K562 (cell line): Measurements from ENCODE around the gene KNOP1. TPM values are rescaled to one million over a fixed set of nuclear protein-coding genes. Genes with fewer than 3 reads are reported as not detected.

Source experiments
- ARID1B ChIP-seq: fragments of 450-650 bp; IDR thresholded peaks from 2 replicates; pipeline ENCODE4 v1.6.1; 2016; ENCODE audit warnings: antibody characterized with exemption, mild to moderate bottlenecking, inconsistent platforms
- ATF7 ChIP-seq: fragments of 450-650 bp; IDR thresholded peaks from 2 replicates; pipeline ENCODE4 v1.7.1; 2014; ENCODE audit warnings: mild to moderate bottlenecking, moderate library complexity
- BMI1 ChIP-seq: fragments of 150-350 bp; IDR thresholded peaks from 2 replicates; pipeline ENCODE4 v1.6.1; 2014; ENCODE audit warnings: low read length
- CREBBP ChIP-seq: IDR thresholded peaks from one replicate; pipeline ENCODE4 v1.6.1; 2012; ENCODE audit warnings: low read depth, mild to moderate bottlenecking, control low read depth, inconsistent platforms, low read length
- CREM ChIP-seq: IDR thresholded peaks from 2 replicates; pipeline ENCODE4 v1.6.1; 2014; ENCODE audit warnings: antibody characterized with exemption, low read depth
- E2F3 ChIP-seq: fragments of 250-450 bp; sonication (Bioruptor Pico); IDR thresholded peaks from 2 replicates; pipeline ENCODE4 v1.4.0; 2020; ENCODE audit warnings: mild to moderate bottlenecking
- ESRRB ChIP-seq: fragments of 250-450 bp; sonication (Bioruptor Pico); IDR thresholded peaks from 2 replicates; pipeline ENCODE4 v1.5.0; 2020; ENCODE audit warnings: mild to moderate bottlenecking, moderate library complexity, borderline replicate concordance
- GMEB1 ChIP-seq: fragments of 250-450 bp; sonication (Bioruptor Pico); IDR thresholded peaks from 2 replicates; pipeline ENCODE4 v1.4.0; 2020; ENCODE audit warnings: mild to moderate bottlenecking
- GTF2A2 ChIP-seq: IDR thresholded peaks from 2 replicates; pipeline ENCODE4 v1.6.1; 2016; ENCODE audit warnings: mild to moderate bottlenecking, missing genetic modification characterization, missing compliant biosample characterization
- NR2C1 ChIP-seq, 2 experiments: fragments of 450-650 bp; IDR thresholded peaks; 2 replicates each; pipeline ENCODE4 v1.6.1; 2017; ENCODE audit warnings: mild to moderate bottlenecking in 2 of 2, antibody characterized with exemption in 1 of 2, inconsistent platforms in 1 of 2, missing compliant biosample characterization in 1 of 2, missing genetic modification characterization in 1 of 2
- POLR2AphosphoS5 ChIP-seq: IDR thresholded peaks from 2 replicates; pipeline ENCODE4 v1.6.1; 2011; ENCODE audit warnings: mild to moderate bottlenecking, low read depth, low read length, moderate library complexity; ENCODE audit not compliant: control insufficient read depth, insufficient read depth
- RFX1 ChIP-seq: fragments of 450-650 bp; IDR thresholded peaks from 2 replicates; pipeline ENCODE4 v1.6.1; 2016; ENCODE audit warnings: mild to moderate bottlenecking, moderate library complexity
- RHOXF2B ChIP-seq: fragments of 250-450 bp; sonication (Bioruptor Pico); conservative IDR thresholded peaks from 2 replicates; pipeline ENCODE4 v1.5.1; 2021
- SAFB2 ChIP-seq: fragments of 200-400 bp; formaldehyde crosslinking; IDR thresholded peaks from 2 replicates; pipeline ENCODE4 v1.6.1; 2018; ENCODE audit warnings: borderline replicate concordance, low read length, low read depth, moderate library complexity; ENCODE audit not compliant: severe bottlenecking
- TCFL5 ChIP-seq: fragments of 250-450 bp; sonication (Bioruptor Pico); conservative IDR thresholded peaks from 2 replicates; pipeline ENCODE4 v1.6.1; 2021; ENCODE audit warnings: mild to moderate bottlenecking, moderate library complexity, matching md5 sums
- ZBED1 ChIP-seq: IDR thresholded peaks from 2 replicates; pipeline ENCODE4 v1.6.1; 2014
- ZBTB8A ChIP-seq: fragments of 450-650 bp; IDR thresholded peaks from 2 replicates; pipeline ENCODE4 v1.6.1; 2018; ENCODE audit warnings: mild to moderate bottlenecking, moderate library complexity; ENCODE audit not compliant: partially characterized antibody
- ZNF696 ChIP-seq: fragments of 250-450 bp; sonication (Bioruptor Pico); conservative IDR thresholded peaks from 2 replicates; pipeline ENCODE4 v1.4.0; 2020; ENCODE audit warnings: mild to moderate bottlenecking, moderate library complexity
- polyA plus RNA-seq, 8 experiments: library from polyadenylated mRNA; depleted of rRNA in 4 of 8; stranded (reverse) in 5 of 8; unstranded in 3 of 8; fragments of >200 nt; fragmentation: Nextera tagmentation in 2 of 8; fragmentation: Illumina TruSeq in 1 of 8; extraction: Ambion mirVana in 2 of 8; extraction: Trizol in 1 of 8; gene quantifications; 2 replicates each; pipeline versions ENCODE4 v1.2.1 to v1.2.3, GENCODE V29; 2011 to 2014; ENCODE audit warnings: inconsistent platforms in 1 of 8, missing spikeins in 1 of 8
- total RNA-seq, 7 experiments: library from RNA; depleted of rRNA in 6 of 7; stranded (reverse); fragments of >200 nt in 6 of 7; fragmentation: Illumina TruSeq in 2 of 7; extraction: Trizol in 2 of 7; gene quantifications; 2 replicates each; pipeline versions ENCODE4 v1.2.1 to v1.2.3, GENCODE V29; 2011 to 2021; ENCODE audit warnings: low replicate concordance in 1 of 7
- TF ChIP-seq, protein P1 (sequence below): fragments of 200-400 bp; formaldehyde crosslinking; IDR thresholded peaks from 2 replicates; pipeline ENCODE4 v1.6.1; 2017; ENCODE audit warnings: mild to moderate bottlenecking, low read depth, low read length, moderate library complexity
- TF ChIP-seq, protein P2 (sequence below), 2 experiments: fragments of 150-350 bp in 1 of 2; IDR thresholded peaks; 2 replicates each; pipeline ENCODE4 v1.6.1; 2012 to 2016; ENCODE audit warnings: low read depth in 2 of 2, low read length in 2 of 2, mild to moderate bottlenecking in 1 of 2, moderate library complexity in 1 of 2

Gene KNOP1
- total and polyA plus RNA-seq, 9 of the 15 experiments (the other 6 are each of a cell fraction or from before 2014, with no cell fraction given) = 22.4 to 57.6 (median 39.3) TPM

- no peak for TF ChIP-seq ZNF696
- TF ChIP-seq, protein P1, sequence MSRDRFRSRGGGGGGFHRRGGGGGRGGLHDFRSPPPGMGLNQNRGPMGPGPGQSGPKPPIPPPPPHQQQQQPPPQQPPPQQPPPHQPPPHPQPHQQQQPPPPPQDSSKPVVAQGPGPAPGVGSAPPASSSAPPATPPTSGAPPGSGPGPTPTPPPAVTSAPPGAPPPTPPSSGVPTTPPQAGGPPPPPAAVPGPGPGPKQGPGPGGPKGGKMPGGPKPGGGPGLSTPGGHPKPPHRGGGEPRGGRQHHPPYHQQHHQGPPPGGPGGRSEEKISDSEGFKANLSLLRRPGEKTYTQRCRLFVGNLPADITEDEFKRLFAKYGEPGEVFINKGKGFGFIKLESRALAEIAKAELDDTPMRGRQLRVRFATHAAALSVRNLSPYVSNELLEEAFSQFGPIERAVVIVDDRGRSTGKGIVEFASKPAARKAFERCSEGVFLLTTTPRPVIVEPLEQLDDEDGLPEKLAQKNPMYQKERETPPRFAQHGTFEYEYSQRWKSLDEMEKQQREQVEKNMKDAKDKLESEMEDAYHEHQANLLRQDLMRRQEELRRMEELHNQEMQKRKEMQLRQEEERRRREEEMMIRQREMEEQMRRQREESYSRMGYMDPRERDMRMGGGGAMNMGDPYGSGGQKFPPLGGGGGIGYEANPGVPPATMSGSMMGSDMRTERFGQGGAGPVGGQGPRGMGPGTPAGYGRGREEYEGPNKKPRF = no peak
- TF ChIP-seq POLR2AphosphoS5 = 0 out of 2 replicates have a peak, but pooled peaks have one; percentile 50
- TF ChIP-seq CREBBP = no peak
- TF ChIP-seq E2F3 (CRISPR knock-in tag) = 0 out of 2 replicates have a peak, but pooled peaks have one; percentile 67
- no peak for TF ChIP-seq GTF2A2 (tag)
- TF ChIP-seq RHOXF2B (CRISPR knock-in tag) = no peak
- peak; percentile 55; the same call in 1 of the 2 replicates for TF ChIP-seq CREM
- TF ChIP-seq ATF7 = peak; percentile 62; the same call in 1 of the 2 replicates
- TF ChIP-seq GMEB1 (CRISPR knock-in tag) = no peak
- no peak for TF ChIP-seq TCFL5
- TF ChIP-seq ARID1B = 0 out of 2 replicates have a peak, but pooled peaks have one; percentile 25
- no peak for TF ChIP-seq SAFB2
- no peak for TF ChIP-seq ZBTB8A
- TF ChIP-seq ZBED1 = no peak
- TF ChIP-seq BMI1 = peak; percentile 17; the same call in 1 of the 2 replicates
- TF ChIP-seq, protein P2, sequence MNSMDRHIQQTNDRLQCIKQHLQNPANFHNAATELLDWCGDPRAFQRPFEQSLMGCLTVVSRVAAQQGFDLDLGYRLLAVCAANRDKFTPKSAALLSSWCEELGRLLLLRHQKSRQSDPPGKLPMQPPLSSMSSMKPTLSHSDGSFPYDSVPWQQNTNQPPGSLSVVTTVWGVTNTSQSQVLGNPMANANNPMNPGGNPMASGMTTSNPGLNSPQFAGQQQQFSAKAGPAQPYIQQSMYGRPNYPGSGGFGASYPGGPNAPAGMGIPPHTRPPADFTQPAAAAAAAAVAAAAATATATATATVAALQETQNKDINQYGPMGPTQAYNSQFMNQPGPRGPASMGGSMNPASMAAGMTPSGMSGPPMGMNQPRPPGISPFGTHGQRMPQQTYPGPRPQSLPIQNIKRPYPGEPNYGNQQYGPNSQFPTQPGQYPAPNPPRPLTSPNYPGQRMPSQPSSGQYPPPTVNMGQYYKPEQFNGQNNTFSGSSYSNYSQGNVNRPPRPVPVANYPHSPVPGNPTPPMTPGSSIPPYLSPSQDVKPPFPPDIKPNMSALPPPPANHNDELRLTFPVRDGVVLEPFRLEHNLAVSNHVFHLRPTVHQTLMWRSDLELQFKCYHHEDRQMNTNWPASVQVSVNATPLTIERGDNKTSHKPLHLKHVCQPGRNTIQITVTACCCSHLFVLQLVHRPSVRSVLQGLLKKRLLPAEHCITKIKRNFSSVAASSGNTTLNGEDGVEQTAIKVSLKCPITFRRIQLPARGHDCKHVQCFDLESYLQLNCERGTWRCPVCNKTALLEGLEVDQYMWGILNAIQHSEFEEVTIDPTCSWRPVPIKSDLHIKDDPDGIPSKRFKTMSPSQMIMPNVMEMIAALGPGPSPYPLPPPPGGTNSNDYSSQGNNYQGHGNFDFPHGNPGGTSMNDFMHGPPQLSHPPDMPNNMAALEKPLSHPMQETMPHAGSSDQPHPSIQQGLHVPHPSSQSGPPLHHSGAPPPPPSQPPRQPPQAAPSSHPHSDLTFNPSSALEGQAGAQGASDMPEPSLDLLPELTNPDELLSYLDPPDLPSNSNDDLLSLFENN (IDR thresholded peaks at IDR 0.05; ENCODE audit: low read depth in 2 of 2, low read length in 2 of 2) = no peak
- peak; percentile 99 for TF ChIP-seq NR2C1 (IDR thresholded peaks at IDR 0.05)
- TF ChIP-seq NR2C1 (tag; IDR thresholded peaks at IDR 0.05) = peak; percentile 99
- TF ChIP-seq RFX1 = peak; percentile 96
- no peak for TF ChIP-seq ESRRB
Observed at GRCh38 chr16:19717741-19718623, at the start of gene KNOP1, which contains the start of gene IQCK (continued).
